ENCODE measurements around the gene P2RX6. TPM values are rescaled to one million over a fixed set of nuclear protein-coding genes. Genes with fewer than 3 reads are reported as not detected.
A peak's percentile ranks its signal among the peaks of the same experiment; 100 is the strongest.

The P2RX6 gene
- total and polyA plus RNA-seq, 9 of the 15 experiments (the other 6 are each of a cell fraction or from before 2014, with no cell fraction given): 0.01 to 3.9 (median 1.5) TPM; not detected in 1

GRCh38 chr22:21076912-21077625 lies 62.1 kb downstream of the P2RX6 start (continued):
- TF ChIP-seq STAT6 (CRISPR knock-in tag; IDR thresholded peaks at IDR 0.05): peak; percentile 3; the same call in 1 of the 2 replicates
- TF ChIP-seq MCM3 (IDR thresholded peaks at IDR 0.05): 0 out of 2 replicates have a peak, but pooled peaks have one; percentile 3
- 0 out of 4 replicates have a peak, but pooled peaks of 1 of the 2 experiments have one; percentile 4 for TF ChIP-seq NRF1 (conservative IDR thresholded peaks at IDR 0.05 in 1 of 2, IDR thresholded peaks at IDR 0.05 in 1 of 2)
- peak; percentile 44; the same call in 1 of the 2 replicates for TF ChIP-seq USF1 (CRISPR knock-in tag; IDR thresholded peaks at IDR 0.05)
- TF ChIP-seq PHB2 (IDR thresholded peaks at IDR 0.05; ENCODE audit: low read depth): no peak
- TF ChIP-seq CCNT2 (IDR thresholded peaks at IDR 0.05; ENCODE audit: borderline replicate concordance, extremely low read depth, insufficient read length, low read depth, low read length): no peak
- no peak; the same call in 1 of the 2 replicates for TF ChIP-seq PHF8 (IDR thresholded peaks at IDR 0.05; ENCODE audit: borderline replicate concordance, low read length)
- 0 out of 2 replicates have a peak, but pooled peaks have one; percentile 24 for TF ChIP-seq ARID4B (CRISPR knock-in tag; IDR thresholded peaks at IDR 0.05)
- no peak for TF ChIP-seq DEAF1 (CRISPR knock-in tag; IDR thresholded peaks at IDR 0.05)
- 0 out of 2 replicates have a peak, but pooled peaks have one; percentile 53 for TF ChIP-seq MCM2 (IDR thresholded peaks at IDR 0.05; ENCODE audit: low read depth)

Measured in K562 (cell line).